Right atrium auricular region (tissue), 2 donors: ENCODE data around the gene ZFAND2B. TPM values are rescaled to one million over a fixed set of nuclear protein-coding genes. Genes with fewer than 3 reads are reported as not detected.

Source experiments
- DNase-seq: peaks from one replicate; pipeline ENCODE4 v3.0.0-alpha.2; 2019; ENCODE audit warnings: low spot score
- H3K27ac ChIP-seq, 2 donors: fragments of 200-600 bp; sonication (generic); 1 replicate in 1 of 2; 2 replicates in 1 of 2; pipeline ENCODE4 v1.5.1; 2016 to 2019
- H3K27me3 ChIP-seq, 2 donors: fragments of 200-600 bp; sonication (generic); one replicate each; pipeline versions ENCODE4 v1.5.1 to v1.6.0; 2017 to 2019
- H3K36me3 ChIP-seq: fragments of 200-600 bp; sonication (generic); one replicate; pipeline ENCODE4 v1.5.1; 2016
- H3K4me1 ChIP-seq, 2 donors: fragments of 200-600 bp; sonication (generic); one replicate each; pipeline versions ENCODE4 v1.5.1 to v1.6.0; 2017 to 2019
- H3K4me3 ChIP-seq, 2 donors: fragments of 200-600 bp; sonication (generic); 1 replicate in 1 of 2; 2 replicates in 1 of 2; pipeline ENCODE4 v1.5.1; 2017 to 2019; ENCODE audit warnings: mild to moderate bottlenecking in 1 of 2, moderate library complexity in 1 of 2
- H3K9me3 ChIP-seq, 2 donors: fragments of 200-600 bp; sonication (generic); one replicate each; pipeline ENCODE4 v1.5.1; 2019
- total RNA-seq, 2 donors: library from RNA; depleted of rRNA; stranded (reverse); fragments of >200 nt; gene quantifications; one replicate each; pipeline ENCODE4 v1.1.0, GENCODE V29; 2016
- TF ChIP-seq, protein P1 (sequence below), 2 donors: fragments of 200-600 bp; sonication (generic); IDR thresholded peaks; one replicate each; pipeline ENCODE4 v1.5.1; 2019; ENCODE audit warnings: antibody characterized with exemption in 2 of 2

The ZFAND2B gene
- total RNA-seq, 2 donors from 2014 or later: 15.5 to 31.5 TPM

- H3K4me3 ChIP-seq: no peak overlapping the region
- H3K36me3 ChIP-seq: peaks cover 18% of the 10 kb centered on the region
- DNase-seq: no peak
Measured at GRCh38 chr2:219250049-219250781, 43.6 kb downstream of the ZFAND2B start.

GRCh38 chr2:219251656-219252055 is 45.1 kb downstream of the ZFAND2B start:
- Histone ChIP-seq H3K9me3 (no peaks in the 10 kb centered on the region), H3K27me3 (no peaks in the 10 kb centered on the region), H3K4me3 (no peak overlapping the region), H3K27ac (peak overlapping the region; percentile 74 to 89), H3K4me1 (peaks cover 0 to 47% of the 10 kb centered on the region in 2 donors), H3K36me3 (peaks cover 18% of the 10 kb centered on the region)
- TF ChIP-seq, protein P1, sequence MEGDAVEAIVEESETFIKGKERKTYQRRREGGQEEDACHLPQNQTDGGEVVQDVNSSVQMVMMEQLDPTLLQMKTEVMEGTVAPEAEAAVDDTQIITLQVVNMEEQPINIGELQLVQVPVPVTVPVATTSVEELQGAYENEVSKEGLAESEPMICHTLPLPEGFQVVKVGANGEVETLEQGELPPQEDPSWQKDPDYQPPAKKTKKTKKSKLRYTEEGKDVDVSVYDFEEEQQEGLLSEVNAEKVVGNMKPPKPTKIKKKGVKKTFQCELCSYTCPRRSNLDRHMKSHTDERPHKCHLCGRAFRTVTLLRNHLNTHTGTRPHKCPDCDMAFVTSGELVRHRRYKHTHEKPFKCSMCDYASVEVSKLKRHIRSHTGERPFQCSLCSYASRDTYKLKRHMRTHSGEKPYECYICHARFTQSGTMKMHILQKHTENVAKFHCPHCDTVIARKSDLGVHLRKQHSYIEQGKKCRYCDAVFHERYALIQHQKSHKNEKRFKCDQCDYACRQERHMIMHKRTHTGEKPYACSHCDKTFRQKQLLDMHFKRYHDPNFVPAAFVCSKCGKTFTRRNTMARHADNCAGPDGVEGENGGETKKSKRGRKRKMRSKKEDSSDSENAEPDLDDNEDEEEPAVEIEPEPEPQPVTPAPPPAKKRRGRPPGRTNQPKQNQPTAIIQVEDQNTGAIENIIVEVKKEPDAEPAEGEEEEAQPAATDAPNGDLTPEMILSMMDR (IDR thresholded peaks at IDR 0.05): no peak
- DNase-seq: no peak

More at GRCh38 chr2:219250049-219250781, 43.6 kb downstream of the ZFAND2B start:
- no peaks in the 10 kb centered on the region for H3K9me3 ChIP-seq
- no peaks in the 10 kb centered on the region for H3K27me3 ChIP-seq
- TF ChIP-seq, protein P1 (IDR thresholded peaks at IDR 0.05): no peak
- peak overlapping the region; percentile 70 to 74 for H3K27ac ChIP-seq
- H3K4me1 ChIP-seq: peaks cover 0 to 57% of the 10 kb centered on the region in 2 donors

GRCh38 chr2:219252084-219252483 is 45.5 kb downstream of the ZFAND2B start:
- Histone ChIP-seq H3K4me3 (peak overlapping the region; percentile 62 to 68), H3K4me1 (peaks cover 0 to 46% of the 10 kb centered on the region in 2 donors), H3K9me3 (no peaks in the 10 kb centered on the region), H3K27ac (peak overlapping the region; percentile 74 to 89), H3K36me3 (peaks cover 17% of the 10 kb centered on the region), H3K27me3 (no peaks in the 10 kb centered on the region)
- DNase-seq: no peak
- TF ChIP-seq, protein P1 (IDR thresholded peaks at IDR 0.05): no peak

GRCh38 chr2:219252570-219252899 is 46.0 kb downstream of the ZFAND2B start:
- DNase-seq: no peak
- Histone ChIP-seq H3K4me1 (peaks cover 0 to 46% of the 10 kb centered on the region in 2 donors), H3K27me3 (no peaks in the 10 kb centered on the region), H3K4me3 (peak overlapping the region; percentile 62 to 68), H3K27ac (peak overlapping the region; percentile 74 to 89), H3K9me3 (no peaks in the 10 kb centered on the region), H3K36me3 (peaks cover 12% of the 10 kb centered on the region)
- TF ChIP-seq, protein P1 (IDR thresholded peaks at IDR 0.05): no peak

- Histone ChIP-seq H3K4me3 (peak within 1 kb of the TSS; percentile 62 to 68), H3K27me3 (no peaks in the 10 kb centered on the region), H3K36me3 (peaks cover 10% of the 10 kb centered on the region), H3K4me1 (peaks cover 0 to 46% of the 10 kb centered on the region in 2 donors), H3K27ac (peak within 1 kb of the TSS; percentile 74 to 89), H3K9me3 (no peaks in the 10 kb centered on the region)
- TF ChIP-seq, protein P1 (IDR thresholded peaks at IDR 0.05): no peak
- DNase-seq: no peak
Measured at GRCh38 chr2:219252900-219253752, 46.5 kb downstream of the ZFAND2B start, which contains the start of gene TUBA4B. Gene TUBA4B, plus strand, starts transcription at chr2:219253243. Its CDS starts 165 bp downstream, at chr2:219253408.
